H9 (cell line): Measurements from ENCODE around the gene BMP7. TPM values are rescaled to one million over a fixed set of nuclear protein-coding genes. Genes with fewer than 3 reads are reported as not detected.

ENCODE experiments used
- DNase-seq: peaks from one replicate; pipeline ENCODE4 v3.0.0-alpha.2; 2017
- H2AFZ ChIP-seq: one replicate; pipeline ENCODE4 v1.6.1; 2013; ENCODE audit warnings: mild to moderate bottlenecking, low read length, control low read depth, moderate library complexity
- H2AK5ac ChIP-seq: 2 replicates; pipeline ENCODE4 v1.6.1; 2013; ENCODE audit warnings: low read length, control low read depth, mixed read lengths; ENCODE audit not compliant: insufficient read length
- H2BK120ac ChIP-seq: one replicate; pipeline ENCODE4 v1.6.1; 2013; ENCODE audit warnings: low read depth, mild to moderate bottlenecking, low read length, control low read depth, inconsistent platforms; ENCODE audit not compliant: poor library complexity, severe bottlenecking
- H2BK12ac ChIP-seq: 2 replicates; pipeline ENCODE4 v1.6.1; 2013; ENCODE audit warnings: low read length, control low read depth, mixed read lengths, low read depth; ENCODE audit not compliant: insufficient read length
- H2BK15ac ChIP-seq: 2 replicates; pipeline ENCODE4 v1.6.1; 2013; ENCODE audit warnings: low read depth, low read length, control low read depth
- H2BK20ac ChIP-seq: one replicate; pipeline ENCODE4 v1.6.1; 2013; ENCODE audit warnings: low read depth, mild to moderate bottlenecking, low read length, control low read depth, inconsistent platforms; ENCODE audit not compliant: poor library complexity, severe bottlenecking
- H2BK5ac ChIP-seq: 2 replicates; pipeline ENCODE4 v1.6.1; 2013; ENCODE audit warnings: low read length, control low read depth, mixed read lengths; ENCODE audit not compliant: insufficient read length
- H3K14ac ChIP-seq: 2 replicates; pipeline ENCODE4 v1.6.1; 2013; ENCODE audit warnings: low read length, control low read depth; ENCODE audit not compliant: insufficient read depth
- H3K18ac ChIP-seq: 2 replicates; pipeline ENCODE4 v1.6.1; 2013; ENCODE audit warnings: low read depth, mild to moderate bottlenecking, mixed read lengths, low read length, control low read depth; ENCODE audit not compliant: insufficient read length
- H3K23ac ChIP-seq: 2 replicates; pipeline ENCODE4 v1.6.1; 2013; ENCODE audit warnings: low read length, control low read depth, mixed read lengths, low read depth; ENCODE audit not compliant: insufficient read length
- H3K23me2 ChIP-seq: 2 replicates; pipeline ENCODE4 v1.6.1; 2013; ENCODE audit warnings: low read depth, mild to moderate bottlenecking, mixed read lengths, low read length, control low read depth; ENCODE audit not compliant: insufficient read length, poor library complexity, severe bottlenecking
- H3K27ac ChIP-seq: 2 replicates; pipeline ENCODE4 v1.5.1; 2013; ENCODE audit warnings: low read length, control low read depth, mixed read lengths, low read depth; ENCODE audit not compliant: insufficient read length
- H3K27me3 ChIP-seq: 2 replicates; pipeline ENCODE4 v1.6.1; 2013; ENCODE audit warnings: low read length, control low read depth, inconsistent platforms; ENCODE audit not compliant: insufficient read depth
- H3K4ac ChIP-seq: 2 replicates; pipeline ENCODE4 v1.6.1; 2013; ENCODE audit warnings: low read depth, mild to moderate bottlenecking, control low read depth, inconsistent platforms, low read length, moderate library complexity
- H3K4me1 ChIP-seq: 2 replicates; pipeline ENCODE4 v1.6.1; 2013; ENCODE audit warnings: low read length, control low read depth, inconsistent platforms; ENCODE audit not compliant: insufficient read depth
- H3K4me2 ChIP-seq: 2 replicates; pipeline ENCODE4 v1.6.1; 2013; ENCODE audit warnings: low read length, control low read depth, mixed read lengths; ENCODE audit not compliant: insufficient read length, insufficient read depth
- H3K56ac ChIP-seq: 2 replicates; pipeline ENCODE4 v1.6.1; 2013; ENCODE audit warnings: low read depth, mild to moderate bottlenecking, mixed read lengths, low read length, control low read depth; ENCODE audit not compliant: insufficient read length
- H3K79me1 ChIP-seq: 2 replicates; pipeline ENCODE4 v1.6.1; 2013; ENCODE audit warnings: low read depth, mild to moderate bottlenecking, moderate library complexity, low read length, control low read depth, inconsistent platforms; ENCODE audit not compliant: insufficient read depth, poor library complexity, severe bottlenecking
- H3K79me2 ChIP-seq: 2 replicates; pipeline ENCODE4 v1.6.1; 2013; ENCODE audit warnings: low read length, control low read depth, inconsistent platforms; ENCODE audit not compliant: insufficient read depth
- H3K9ac ChIP-seq: 2 replicates; pipeline ENCODE4 v1.6.1; 2013; ENCODE audit warnings: low read length, control low read depth, mixed read lengths; ENCODE audit not compliant: insufficient read length; ENCODE audit errors: extremely low read depth
- H3K9me3 ChIP-seq: one replicate; pipeline ENCODE4 v1.6.1; 2013; ENCODE audit warnings: low read depth, low read length, inconsistent platforms; ENCODE audit not compliant: control insufficient read depth
- H3T11ph ChIP-seq: one replicate; pipeline ENCODE4 v1.6.1; 2013; ENCODE audit warnings: mild to moderate bottlenecking, low read length, control low read depth, inconsistent platforms
- H4K20me1 ChIP-seq: one replicate; pipeline ENCODE4 v1.6.1; 2013; ENCODE audit not compliant: control insufficient read depth, insufficient read length, insufficient read depth
- H4K5ac ChIP-seq: 2 replicates; pipeline ENCODE4 v1.6.1; 2013; ENCODE audit warnings: low read depth, mild to moderate bottlenecking, mixed read lengths, low read length, control low read depth; ENCODE audit not compliant: insufficient read length
- H4K8ac ChIP-seq: replicated peaks from 2 replicates; pipeline ENCODE4 v1.6.1; 2013; ENCODE audit warnings: low read length, control low read depth, mixed read lengths, low read depth; ENCODE audit not compliant: insufficient read length
- H4K91ac ChIP-seq: 2 replicates; pipeline ENCODE4 v1.6.1; 2013; ENCODE audit warnings: low read depth, mild to moderate bottlenecking, moderate library complexity, mixed read lengths, low read length, control low read depth; ENCODE audit not compliant: insufficient read length
- H3K27ac Mint-ChIP-seq, 3 experiments: 2 replicates in 2 of 3; 3 replicates in 1 of 3; pipeline ENCODE4 v1.8.0; 2020 to 2021; ENCODE audit warnings: mixed read lengths in 3 of 3, mild to moderate bottlenecking in 1 of 3, moderate library complexity in 1 of 3
- H3K27me3 Mint-ChIP-seq: 2 replicates; pipeline ENCODE4 v1.8.0; 2021; ENCODE audit warnings: low read depth, mild to moderate bottlenecking, moderate library complexity, mixed read lengths
- H3K36me3 Mint-ChIP-seq, 3 experiments: 2 replicates in 2 of 3; 3 replicates in 1 of 3; pipeline ENCODE4 v1.8.0; 2020 to 2021; ENCODE audit warnings: low read depth in 3 of 3, mixed read lengths in 3 of 3; ENCODE audit not compliant: insufficient read depth in 1 of 3
- H3K4me1 Mint-ChIP-seq, 2 experiments: 2 replicates each; pipeline ENCODE4 v1.8.0; 2020; ENCODE audit warnings: mixed read lengths in 2 of 2
- H3K4me3 Mint-ChIP-seq, 2 experiments: 2 replicates in 1 of 2; 3 replicates in 1 of 2; pipeline ENCODE4 v1.8.0; 2020 to 2021; ENCODE audit warnings: mild to moderate bottlenecking in 2 of 2, mixed read lengths in 2 of 2, moderate library complexity in 1 of 2
- H3K9me3 Mint-ChIP-seq, 2 experiments: 2 replicates in 1 of 2; 3 replicates in 1 of 2; pipeline ENCODE4 v1.8.0; 2020; ENCODE audit warnings: mild to moderate bottlenecking in 2 of 2, mixed read lengths in 2 of 2, moderate library complexity in 1 of 2
- CTCF ChIP-seq: fragments of 200-600 bp; sonication (generic); conservative IDR thresholded peaks from 3 replicates; pipeline ENCODE4 v1.8.0; 2021; ENCODE audit warnings: antibody characterized with exemption, mild to moderate bottlenecking
- WGBS: extraction: QIAGEN DNeasy Blood & Tissue Kit; methylation state at CpG from one replicate; pipeline ENCODE4 v1.1.7; 2013; ENCODE audit warnings: missing lambda C conversion rate, low lambda C conversion rate, mixed read lengths; ENCODE audit not compliant: insufficient read length; ENCODE audit errors: extremely low coverage; 5-methylcytosine and 5-hydroxymethylcytosine counted together
- total RNA-seq: library from RNA; stranded (reverse); gene quantifications from 2 replicates; pipeline ENCODE4 v1.2.1, GENCODE V29; 2021

BMP7 gene
- total RNA-seq, 1 experiment from 2014 or later = 17.7 TPM

- no peak overlapping the region for H2AK5ac ChIP-seq
- H3K79me1 ChIP-seq = no peaks in the 10 kb centered on the region
- H4K5ac ChIP-seq = no peak overlapping the region
- no peak overlapping the region for H4K91ac ChIP-seq
- H3K23ac ChIP-seq = no peak overlapping the region
- no peak overlapping the region for H2AFZ ChIP-seq
- H2BK20ac ChIP-seq = no peak overlapping the region
- no peaks in the 10 kb centered on the region for H4K20me1 ChIP-seq
- H3K23me2 ChIP-seq = no peaks in the 10 kb centered on the region
- H2BK12ac ChIP-seq = no peak overlapping the region
- H2BK15ac ChIP-seq = no peak overlapping the region
- H3K27ac Mint-ChIP-seq = peak overlapping the region in 1 of 3 experiments; percentile 61; a peak in 1 of 7 replicates
- no peak overlapping the region for H3K14ac ChIP-seq
- H2BK120ac ChIP-seq = no peak overlapping the region
- no peak for DNase-seq
- no peak overlapping the region for H4K8ac ChIP-seq
- no peak overlapping the region for H3K4ac ChIP-seq
- no peak overlapping the region for H3K4me2 ChIP-seq
- no peaks in the 10 kb centered on the region for H3K27me3 ChIP-seq
- peaks cover 2% of the 10 kb centered on the region; the same call in 1 of the 2 replicates for H3K27me3 Mint-ChIP-seq
- no peaks in the 10 kb centered on the region for H3K9me3 ChIP-seq
- H3K4me1 Mint-ChIP-seq = peaks cover 42 to 53% of the 10 kb centered on the region in 2 experiments
- H3K18ac ChIP-seq = no peak overlapping the region
- no peak overlapping the region for H3K27ac ChIP-seq
- no CpG with 5 or more reads among the region's 10 CpGs for WGBS
- H3K9me3 Mint-ChIP-seq = no peaks in the 10 kb centered on the region
- H3K9ac ChIP-seq = no peak overlapping the region
- no peak overlapping the region for H3K56ac ChIP-seq
- no peak overlapping the region for H3T11ph ChIP-seq
- peaks cover 2 to 7% (median 5%) of the 10 kb centered on the region in 3 experiments; a peak in 4 of 7 replicates for H3K36me3 Mint-ChIP-seq
- no peak overlapping the region for H2BK5ac ChIP-seq
- no peak overlapping the region for H3K4me3 Mint-ChIP-seq
- H3K4me1 ChIP-seq = no peaks in the 10 kb centered on the region; the same call in 1 of the 2 replicates
- H3K79me2 ChIP-seq = no peaks in the 10 kb centered on the region
- TF ChIP-seq CTCF = no peak
Measured at GRCh38 chr20:57180387-57180786, 86.1 kb downstream of the BMP7 start.
